ES-I3 (cell line): ENCODE measurements around the gene SKAP2.

Experiments
- H3K36me3 ChIP-seq: 2 replicates; pipeline ENCODE4 v1.6.1; 2013; ENCODE audit warnings: mild to moderate bottlenecking, low read length, control low read depth, moderate library complexity; ENCODE audit not compliant: insufficient read depth
- H3K4me1 ChIP-seq: 2 replicates; pipeline ENCODE4 v1.6.1; 2013; ENCODE audit warnings: mild to moderate bottlenecking, control low read depth, low read length; ENCODE audit not compliant: insufficient read depth
- H3K9ac ChIP-seq: 2 replicates; pipeline ENCODE4 v1.6.1; 2013; ENCODE audit warnings: low read depth, mild to moderate bottlenecking, low read length, moderate library complexity
- H3K9me3 ChIP-seq: 2 replicates; pipeline ENCODE4 v1.6.1; 2013; ENCODE audit warnings: mild to moderate bottlenecking, low read length, moderate library complexity; ENCODE audit not compliant: control insufficient read depth, insufficient read depth

Gene SKAP2

DNA sequence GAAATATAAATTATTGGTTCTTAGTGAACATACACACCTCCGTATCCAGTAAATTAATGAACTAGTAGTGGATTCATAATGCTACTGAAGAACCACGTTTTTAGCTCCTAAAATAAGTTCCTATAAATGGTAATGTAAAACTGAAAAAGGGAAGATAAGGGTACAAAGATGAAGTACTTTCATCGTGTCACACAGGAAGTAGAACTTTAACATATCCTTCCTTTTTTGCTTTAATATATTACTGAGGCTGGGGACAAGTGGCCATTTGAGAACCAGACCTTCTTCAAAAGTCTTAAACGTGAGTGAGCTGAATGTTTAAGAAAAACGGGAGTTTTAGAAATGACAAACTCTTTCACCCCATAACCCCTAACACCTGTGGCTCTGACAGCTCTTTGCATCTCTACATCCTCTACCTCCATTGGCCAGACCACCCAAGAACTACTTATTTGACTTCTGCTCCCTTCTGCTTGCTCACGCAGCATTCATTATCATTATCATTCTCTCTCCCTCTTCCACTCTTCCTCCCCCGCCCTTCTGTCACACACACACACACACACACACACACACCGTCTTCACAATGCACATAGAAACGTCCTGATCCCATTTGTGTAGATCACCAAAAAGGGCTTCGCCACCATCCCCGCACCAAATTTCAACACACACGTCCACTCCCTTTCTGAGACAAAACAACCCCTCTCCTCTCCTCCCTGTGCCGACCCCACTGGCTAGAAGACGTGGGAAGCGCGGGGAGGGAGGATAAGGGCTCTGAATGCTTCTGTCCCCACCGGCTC lies 677 bp downstream of the SKAP2 start:
- no peaks in the 10 kb centered on the region for H3K9me3 ChIP-seq
- H3K4me1 ChIP-seq: 0 out of 2 replicates have a peak, but pooled peaks cover 4% of the 10 kb centered on the region
- peak overlapping the region; percentile 91; the same call in 1 of the 2 replicates for H3K9ac ChIP-seq
- no peaks in the 10 kb centered on the region for H3K36me3 ChIP-seq

GRCh38 chr7:26862834-26863233 lies 1.6 kb downstream of the SKAP2 start:
- no peak overlapping the region for H3K9ac ChIP-seq
- 0 out of 2 replicates have a peak, but pooled peaks cover 10% of the 10 kb centered on the region for H3K4me1 ChIP-seq
- no peaks in the 10 kb centered on the region for H3K9me3 ChIP-seq
- no peaks in the 10 kb centered on the region for H3K36me3 ChIP-seq

DNA sequence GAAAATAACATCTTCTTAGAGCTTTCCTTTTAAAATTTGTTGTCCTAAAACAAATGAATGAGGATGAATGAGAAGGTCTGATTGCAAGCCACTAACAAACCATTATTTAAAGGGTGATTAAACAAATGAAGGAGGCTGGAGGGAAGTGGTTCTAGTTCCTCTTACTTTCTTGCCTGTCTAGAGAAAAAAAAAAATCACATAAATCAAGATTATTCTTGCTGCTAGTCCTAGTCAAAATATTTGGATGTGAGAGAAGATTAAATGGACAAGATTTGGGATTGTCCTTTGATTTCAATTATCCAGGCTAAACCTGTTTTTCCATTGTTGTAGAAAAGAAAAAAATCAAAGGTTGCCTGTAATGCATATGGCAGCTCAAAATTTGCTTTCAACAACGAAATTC lies 3.3 kb downstream of the SKAP2 start:
- Histone ChIP-seq H3K9ac (no peak overlapping the region), H3K9me3 (no peaks in the 10 kb centered on the region), H3K4me1 (0 out of 2 replicates have a peak, but pooled peaks cover 10% of the 10 kb centered on the region), H3K36me3 (no peaks in the 10 kb centered on the region)

DNA sequence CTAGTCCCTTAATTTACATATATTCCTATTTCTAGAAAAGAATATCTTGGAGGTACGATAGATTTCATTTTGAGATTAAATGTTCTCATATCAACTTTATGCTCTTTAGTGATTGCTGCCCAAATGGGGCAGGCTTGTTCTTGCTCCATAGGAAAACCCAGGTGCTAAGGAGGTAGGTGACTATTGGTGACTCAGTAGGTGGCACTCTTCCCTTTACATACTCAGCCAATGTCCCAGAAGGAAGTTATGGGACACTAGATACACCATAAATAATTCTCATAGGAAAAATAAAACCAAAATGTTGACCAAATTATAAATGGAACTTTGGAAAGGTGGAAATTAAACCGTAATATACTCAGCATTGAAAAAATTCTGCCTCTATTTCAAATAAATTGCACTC lies 4.0 kb downstream of the SKAP2 start:
- Histone ChIP-seq H3K4me1 (0 out of 2 replicates have a peak, but pooled peaks cover 10% of the 10 kb centered on the region), H3K9me3 (no peaks in the 10 kb centered on the region), H3K9ac (no peak overlapping the region), H3K36me3 (no peaks in the 10 kb centered on the region)

DNA sequence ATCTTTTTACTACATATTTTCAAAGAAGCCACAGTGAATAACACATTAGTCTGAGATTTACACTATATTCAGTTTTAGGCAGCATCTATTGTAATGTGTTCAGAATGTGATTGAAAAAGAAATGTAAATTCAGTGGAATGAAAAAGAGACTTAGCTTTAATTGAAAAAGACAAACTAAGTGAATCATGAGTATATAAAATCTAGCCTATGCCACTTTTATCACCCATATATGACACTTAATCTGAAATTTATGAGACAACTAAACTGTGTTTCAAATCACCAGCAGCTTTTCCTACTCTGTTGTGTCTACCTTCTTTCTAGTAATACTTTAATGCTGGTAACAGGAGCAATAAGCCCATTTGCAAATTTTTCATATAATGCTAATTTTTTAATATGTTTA lies 4.7 kb downstream of the SKAP2 start:
- H3K9me3 ChIP-seq: no peaks in the 10 kb centered on the region
- H3K36me3 ChIP-seq: no peaks in the 10 kb centered on the region
- 0 out of 2 replicates have a peak, but pooled peaks cover 10% of the 10 kb centered on the region for H3K4me1 ChIP-seq
- H3K9ac ChIP-seq: no peak overlapping the region

- Histone ChIP-seq H3K36me3 (no peaks in the 10 kb centered on the region), H3K4me1 (0 out of 2 replicates have a peak, but pooled peaks cover 10% of the 10 kb centered on the region), H3K9ac (0 out of 2 replicates have a peak overlapping the region, but pooled peaks have one; percentile 43), H3K9me3 (no peaks in the 10 kb centered on the region)
These were observed 5.7 kb downstream of the SKAP2 start for GRCh38 chr7:26858735-26859134.

- Histone ChIP-seq H3K36me3 (no peaks in the 10 kb centered on the region), H3K9ac (peak overlapping the region; percentile 43; the same call in 1 of the 2 replicates), H3K9me3 (no peaks in the 10 kb centered on the region), H3K4me1 (0 out of 2 replicates have a peak, but pooled peaks cover 10% of the 10 kb centered on the region)
These were observed 6.1 kb downstream of the SKAP2 start for GRCh38 chr7:26858241-26858715.

DNA sequence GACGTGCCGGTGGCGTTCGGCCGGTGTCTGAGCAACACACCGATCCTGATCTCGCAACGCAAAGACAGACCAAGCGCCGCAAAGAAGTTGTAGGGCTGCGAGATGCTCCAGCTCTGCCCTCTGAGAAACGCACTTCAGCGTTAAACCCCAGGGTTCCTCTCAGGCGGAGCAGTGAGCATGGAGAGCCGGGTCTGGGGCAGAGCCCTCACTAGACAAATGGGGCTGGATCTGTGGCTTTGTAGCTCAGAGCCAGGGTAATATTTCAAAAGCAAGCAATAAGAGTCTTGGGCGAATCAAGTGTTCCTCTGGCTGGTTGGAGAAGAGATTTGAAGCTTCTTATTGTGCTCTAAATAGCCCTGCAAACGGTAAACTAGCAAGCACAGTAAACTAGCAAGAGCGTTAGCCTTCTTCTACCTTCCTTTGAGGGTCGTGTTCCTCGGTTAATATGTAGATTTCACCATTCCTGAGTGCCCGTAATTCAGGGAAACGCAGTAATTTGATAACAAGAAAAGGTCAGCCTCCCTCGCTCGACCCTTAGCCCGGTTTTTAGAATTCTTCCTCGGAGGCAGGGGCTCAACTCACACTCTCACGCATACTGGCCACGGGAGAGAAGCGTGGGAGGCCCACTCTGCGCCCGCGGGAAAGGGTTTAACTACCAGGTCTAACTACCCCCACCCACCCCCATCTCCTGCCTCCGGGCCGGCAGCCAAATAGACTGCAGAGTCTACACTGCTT lies 6.7 kb downstream of the SKAP2 start:
- Histone ChIP-seq H3K9me3 (no peaks in the 10 kb centered on the region), H3K4me1 (0 out of 2 replicates have a peak, but pooled peaks cover 10% of the 10 kb centered on the region), H3K9ac (peak overlapping the region; percentile 43; the same call in 1 of the 2 replicates), H3K36me3 (no peaks in the 10 kb centered on the region)

- H3K9me3 ChIP-seq: no peaks in the 10 kb centered on the region
- H3K9ac ChIP-seq: peak overlapping the region; percentile 43; the same call in 1 of the 2 replicates
- no peaks in the 10 kb centered on the region for H3K36me3 ChIP-seq
- H3K4me1 ChIP-seq: 0 out of 2 replicates have a peak, but pooled peaks cover 10% of the 10 kb centered on the region
These were observed 7.3 kb downstream of the SKAP2 start for GRCh38 chr7:26857170-26857505.

GRCh38 chr7:26856176-26856985 lies 8.0 kb downstream of the SKAP2 start:
- Histone ChIP-seq H3K4me1 (0 out of 2 replicates have a peak, but pooled peaks cover 10% of the 10 kb centered on the region), H3K9me3 (no peaks in the 10 kb centered on the region), H3K36me3 (no peaks in the 10 kb centered on the region), H3K9ac (no peak overlapping the region)

- no peak overlapping the region for H3K9ac ChIP-seq
- H3K36me3 ChIP-seq: no peaks in the 10 kb centered on the region
- 0 out of 2 replicates have a peak, but pooled peaks cover 10% of the 10 kb centered on the region for H3K4me1 ChIP-seq
- no peaks in the 10 kb centered on the region for H3K9me3 ChIP-seq
These were observed 9.2 kb downstream of the SKAP2 start for GRCh38 chr7:26854876-26855855.

- Histone ChIP-seq H3K4me1 (0 out of 2 replicates have a peak, but pooled peaks cover 8% of the 10 kb centered on the region), H3K9ac (no peak overlapping the region), H3K9me3 (no peaks in the 10 kb centered on the region), H3K36me3 (no peaks in the 10 kb centered on the region)
These were observed 10.5 kb downstream of the SKAP2 start for GRCh38 chr7:26853788-26854393.

GRCh38 chr7:26850193-26850651 lies 14.2 kb downstream of the SKAP2 start:
- H3K36me3 ChIP-seq: no peaks in the 10 kb centered on the region
- no peaks in the 10 kb centered on the region for H3K4me1 ChIP-seq
- H3K9ac ChIP-seq: no peak overlapping the region
- H3K9me3 ChIP-seq: no peaks in the 10 kb centered on the region
